NCI-H226 (cell line): Measurements from ENCODE around the gene CCBE1.

Experiments
- DNase-seq: peaks from one replicate; pipeline ENCODE4 v3.0.0-alpha.2; 2015

CCBE1 gene

DNA sequence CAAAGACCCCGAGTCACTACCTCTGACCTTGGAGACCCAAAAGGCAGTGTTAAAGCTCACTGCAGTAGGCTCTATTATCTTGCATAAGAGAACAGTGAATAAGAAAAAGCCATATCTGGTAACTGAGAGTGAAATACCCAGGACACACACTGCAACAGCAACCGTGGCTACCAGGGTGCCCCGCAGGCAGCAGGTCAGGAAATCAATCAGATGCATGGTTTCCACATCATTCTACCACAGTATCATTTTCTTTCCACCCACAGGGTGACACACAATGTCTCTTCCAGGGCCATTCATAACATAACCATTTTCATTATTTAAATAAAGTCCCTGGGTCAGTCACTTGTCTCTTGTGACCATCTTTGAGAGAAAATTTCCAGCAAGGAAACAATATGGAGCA is 131.3 kb downstream of the CCBE1 start:
- no peak for DNase-seq

DNA sequence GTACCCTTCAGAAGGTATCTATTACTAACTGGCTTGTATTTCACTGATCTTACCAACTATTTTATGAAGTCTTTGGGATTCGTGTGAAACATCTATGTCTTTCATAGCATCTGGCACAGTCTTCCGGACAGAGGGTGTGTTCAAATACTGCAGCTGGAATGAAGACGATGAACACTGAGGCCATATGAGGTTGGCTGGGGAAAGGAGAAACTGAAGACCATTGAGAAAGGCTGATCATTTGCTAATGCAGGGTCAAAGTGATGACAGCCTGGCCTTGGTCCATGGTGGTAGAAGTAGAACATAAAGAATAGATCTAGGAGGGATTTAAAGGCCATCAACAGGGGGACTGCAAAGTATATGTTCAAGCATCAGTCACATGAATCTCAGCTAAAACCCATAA is 132.7 kb downstream of the CCBE1 start:
- DNase-seq = no peak

DNA sequence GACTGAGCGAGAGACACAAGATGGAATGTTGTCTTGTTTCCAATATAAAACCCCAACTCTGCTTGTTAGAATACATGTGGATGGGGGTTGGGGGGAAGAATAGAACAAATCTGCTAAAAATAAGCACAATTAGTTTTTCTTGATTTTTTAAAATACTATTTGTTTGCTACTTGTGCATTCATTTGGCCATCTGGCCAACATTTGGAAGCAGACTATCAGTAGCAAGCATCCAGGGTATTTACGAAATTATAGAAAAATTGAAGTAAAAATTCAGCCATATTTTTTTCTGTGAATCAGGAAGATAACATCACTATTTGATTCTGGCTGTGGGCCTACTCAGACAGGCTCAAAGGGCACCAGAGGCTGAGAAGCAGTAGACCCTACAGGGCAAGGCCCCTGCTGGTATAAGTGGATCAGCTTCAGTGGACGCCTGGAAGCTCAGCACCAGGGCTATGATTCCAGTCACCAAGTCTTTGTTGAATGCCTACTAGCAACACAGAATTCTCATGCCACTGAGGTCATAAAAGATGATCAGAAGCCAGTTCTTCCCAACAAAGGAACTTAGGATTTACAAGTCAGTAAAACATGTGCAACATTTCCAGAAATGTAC is 133.9 kb downstream of the CCBE1 start:
- DNase-seq = no peak

DNA sequence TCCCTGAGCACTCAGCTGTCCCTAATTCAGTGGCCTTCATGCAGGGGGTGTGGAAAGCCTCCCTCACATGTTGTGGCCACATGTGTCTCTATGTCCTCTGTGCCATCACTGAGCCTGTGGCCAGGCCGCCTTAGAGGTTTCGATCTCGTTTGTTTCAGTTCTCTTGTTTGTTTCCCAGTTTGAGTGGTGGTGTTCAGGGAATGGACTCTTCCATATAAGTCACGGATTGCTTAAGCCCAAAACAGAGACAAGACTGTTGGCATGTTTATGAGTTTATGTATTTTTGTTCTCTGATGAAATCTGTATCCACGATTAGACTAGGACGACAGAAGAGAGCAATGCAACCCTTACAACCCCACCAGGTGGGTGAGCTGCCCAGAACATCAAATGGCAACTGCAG is 134.5 kb downstream of the CCBE1 start:
- no peak for DNase-seq

DNA sequence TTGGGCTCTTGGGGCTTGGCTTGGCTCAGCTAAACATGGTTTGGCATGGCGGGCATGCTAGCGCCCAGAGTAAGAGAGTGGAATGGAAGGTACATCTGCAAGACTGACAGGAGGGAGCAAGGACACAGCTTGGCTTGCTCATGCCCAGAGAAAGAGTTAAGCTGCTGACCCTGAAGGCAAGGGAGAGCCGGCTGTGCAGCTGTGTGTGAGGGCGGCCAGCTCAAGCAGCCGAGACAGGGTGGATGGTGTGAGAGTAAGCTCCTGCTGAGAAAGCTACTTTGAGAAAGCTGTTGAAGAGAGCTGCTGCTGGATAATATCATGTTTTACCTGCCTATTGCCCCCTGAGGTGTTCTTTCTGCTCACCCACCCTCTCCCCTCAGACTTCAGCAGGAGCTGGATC is 135.6 kb downstream of the CCBE1 start:
- DNase-seq = no peak

DNA sequence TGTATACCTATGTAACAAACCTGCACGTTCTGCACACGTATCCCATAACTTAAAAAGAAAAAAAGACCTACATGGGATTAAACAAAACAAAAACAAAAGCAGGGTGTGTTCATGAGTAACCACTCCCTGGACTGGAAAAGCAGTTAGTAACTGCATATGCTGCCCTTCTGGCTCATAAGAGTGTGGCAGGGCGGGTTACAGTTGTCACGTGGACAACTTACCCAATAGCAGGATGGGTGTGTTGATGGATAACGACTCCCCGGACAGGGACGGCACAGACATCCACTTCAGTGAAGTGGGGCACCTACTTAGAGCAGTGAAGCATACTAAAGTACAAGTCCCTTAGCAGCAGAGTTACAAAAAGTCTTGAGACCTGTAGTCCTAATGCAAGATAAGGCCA is 136.7 kb downstream of the CCBE1 start:
- no peak for DNase-seq

DNA sequence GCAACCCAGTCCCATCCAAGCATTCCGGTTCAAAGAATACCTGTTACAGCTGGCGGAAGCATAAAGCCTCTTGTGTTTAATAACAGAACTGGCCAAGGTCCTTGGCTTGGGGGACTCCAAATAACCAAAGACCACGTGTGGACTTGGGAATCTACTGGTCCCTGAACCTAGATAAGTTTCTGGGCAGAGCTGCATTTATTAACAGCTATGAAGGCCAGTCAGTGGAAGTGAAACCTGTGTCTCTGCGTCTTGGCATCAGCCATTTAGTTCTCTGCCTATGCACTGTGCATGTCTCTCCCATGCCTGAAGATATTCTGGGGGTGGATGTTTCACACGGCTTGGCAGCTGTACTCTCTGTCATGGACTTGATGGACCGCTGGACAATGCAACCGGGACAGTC is 137.7 kb downstream of the CCBE1 start:
- no peak for DNase-seq

DNA sequence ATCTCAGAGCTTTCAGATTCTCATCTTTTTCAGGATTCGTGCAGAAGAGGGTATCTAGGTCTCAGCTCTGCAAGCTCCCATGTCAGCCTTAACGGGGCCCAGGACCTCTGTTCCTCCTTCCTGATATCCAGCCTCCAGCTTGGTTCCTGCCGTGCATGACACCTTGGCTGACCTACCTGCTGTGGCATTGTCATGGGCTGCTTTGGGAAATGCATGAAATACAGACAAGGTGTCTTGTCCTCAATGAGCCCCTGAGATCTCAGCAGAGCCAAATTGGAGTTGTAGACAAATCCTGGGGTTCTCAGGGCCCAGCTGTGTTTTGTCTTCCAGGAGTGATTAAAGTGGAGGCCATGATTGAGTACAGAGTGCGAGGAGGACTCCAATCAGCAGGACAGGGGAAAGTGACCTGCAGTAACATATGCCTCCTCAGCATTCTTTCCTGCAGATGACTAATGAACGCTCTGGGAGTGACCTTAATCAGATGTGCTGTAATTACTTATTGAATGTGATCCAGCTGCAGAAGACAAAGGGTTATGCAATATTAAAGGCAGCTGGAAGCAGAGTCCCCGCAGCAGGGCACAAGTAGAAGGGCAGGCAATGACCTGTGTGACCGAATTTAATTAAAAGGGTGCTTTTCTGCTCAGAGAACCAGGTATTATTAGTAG is 141.1 kb downstream of the CCBE1 start:
- DNase-seq = no peak

DNA sequence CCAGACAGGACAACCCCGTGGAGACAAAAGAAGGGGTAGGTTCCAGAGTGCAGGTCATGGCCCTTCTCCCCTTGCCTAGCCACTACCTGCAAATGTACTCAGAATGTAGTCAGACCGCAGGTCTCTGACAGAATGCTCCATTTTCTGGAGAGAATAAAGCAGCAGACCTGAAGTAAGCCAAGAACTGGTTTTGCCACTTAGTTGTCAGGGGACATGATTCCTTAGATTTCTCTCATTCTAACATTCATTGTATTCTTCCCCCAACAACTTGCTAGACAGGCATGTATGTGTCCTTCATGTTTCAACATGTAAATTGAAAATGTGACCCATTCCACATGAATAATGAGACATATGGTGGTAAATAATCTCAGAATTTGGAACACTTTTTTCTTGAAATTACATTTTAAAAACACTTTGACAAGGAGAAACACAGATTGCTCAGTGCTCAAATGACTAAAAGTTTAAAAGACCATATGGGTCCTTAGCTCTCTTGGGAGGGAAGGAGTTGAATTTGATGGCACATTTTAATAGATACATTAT is 142.4 kb downstream of the CCBE1 start:
- DNase-seq = no peak

DNA sequence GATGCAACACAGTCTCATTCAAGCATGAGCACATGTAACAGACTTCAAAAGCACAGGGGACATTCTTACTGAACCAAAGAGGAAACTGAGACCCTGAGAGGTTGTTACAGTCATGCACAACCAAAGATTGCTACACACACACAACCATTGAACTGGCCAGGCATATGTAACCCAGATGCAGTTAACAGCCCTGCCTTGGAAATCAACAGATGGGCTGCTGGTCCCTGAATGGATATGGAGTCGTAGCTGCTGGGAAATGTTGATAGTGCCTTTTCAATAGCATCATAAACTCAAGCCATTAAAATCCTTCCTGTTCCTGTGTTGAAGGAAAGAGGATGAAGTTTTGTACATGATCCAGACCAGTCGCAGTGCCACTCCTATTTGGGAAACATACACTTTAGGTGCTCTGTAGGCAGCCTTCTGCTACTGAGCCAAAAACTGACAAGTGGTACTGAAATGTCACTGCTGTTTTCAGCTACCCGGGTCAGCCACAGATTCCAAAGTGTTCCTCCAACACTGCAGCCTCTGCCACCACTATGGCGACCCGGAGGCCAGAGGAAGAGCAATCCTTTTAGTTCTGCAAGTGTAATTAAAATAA is 143.9 kb downstream of the CCBE1 start:
- no peak for DNase-seq

DNA sequence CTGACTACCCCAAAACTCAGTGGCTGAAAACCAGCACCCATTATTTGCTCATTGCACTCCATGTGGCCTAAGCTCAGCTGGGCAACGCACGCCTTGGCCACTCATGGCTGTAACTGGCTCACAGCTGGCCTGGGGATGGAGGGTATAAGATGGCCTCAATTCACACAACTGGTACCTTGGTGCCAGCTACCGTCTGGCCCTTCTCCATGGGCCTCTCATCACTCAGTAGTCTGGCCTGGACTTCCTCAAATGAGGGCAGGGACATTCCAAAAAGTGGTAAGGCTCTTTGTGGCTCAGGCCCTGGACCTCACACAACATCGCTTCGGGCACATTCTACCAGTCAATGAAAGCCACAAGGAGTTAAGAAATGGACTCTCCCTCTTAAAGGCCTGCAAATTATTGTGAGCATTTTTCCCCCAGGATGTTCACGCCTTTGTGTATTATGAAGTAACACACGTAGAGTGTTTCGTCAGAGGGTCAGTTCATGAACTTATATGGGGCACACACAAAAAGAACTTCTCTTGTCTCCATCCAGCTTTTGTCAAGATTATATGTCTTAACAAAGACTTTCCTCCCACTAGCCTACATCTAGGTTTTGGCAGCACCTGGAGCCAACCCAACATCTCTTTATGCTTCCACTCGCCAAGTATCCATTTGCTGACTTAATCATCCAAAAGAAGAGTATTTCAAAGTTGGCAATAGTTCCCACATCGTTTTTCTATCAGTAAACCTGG is 145.2 kb downstream of the CCBE1 start:
- peak; percentile 24 for DNase-seq

DNA sequence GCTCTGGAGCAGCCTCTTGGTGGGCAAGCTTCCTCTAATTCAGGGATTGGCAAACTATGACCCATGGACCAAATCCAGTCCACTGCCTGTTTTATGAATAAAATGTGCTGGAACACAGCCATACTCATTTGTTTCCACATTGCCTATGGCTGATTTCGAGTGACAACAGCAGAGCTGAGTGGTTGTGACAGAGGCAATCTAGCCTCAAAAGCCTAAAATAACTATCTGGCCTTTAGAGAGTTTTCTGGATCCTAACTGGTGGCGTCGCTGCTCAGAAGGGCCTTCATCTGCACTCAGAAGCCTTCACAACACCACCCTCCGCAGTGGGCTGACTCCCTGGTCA is 147.1 kb downstream of the CCBE1 start:
- no peak for DNase-seq

DNA sequence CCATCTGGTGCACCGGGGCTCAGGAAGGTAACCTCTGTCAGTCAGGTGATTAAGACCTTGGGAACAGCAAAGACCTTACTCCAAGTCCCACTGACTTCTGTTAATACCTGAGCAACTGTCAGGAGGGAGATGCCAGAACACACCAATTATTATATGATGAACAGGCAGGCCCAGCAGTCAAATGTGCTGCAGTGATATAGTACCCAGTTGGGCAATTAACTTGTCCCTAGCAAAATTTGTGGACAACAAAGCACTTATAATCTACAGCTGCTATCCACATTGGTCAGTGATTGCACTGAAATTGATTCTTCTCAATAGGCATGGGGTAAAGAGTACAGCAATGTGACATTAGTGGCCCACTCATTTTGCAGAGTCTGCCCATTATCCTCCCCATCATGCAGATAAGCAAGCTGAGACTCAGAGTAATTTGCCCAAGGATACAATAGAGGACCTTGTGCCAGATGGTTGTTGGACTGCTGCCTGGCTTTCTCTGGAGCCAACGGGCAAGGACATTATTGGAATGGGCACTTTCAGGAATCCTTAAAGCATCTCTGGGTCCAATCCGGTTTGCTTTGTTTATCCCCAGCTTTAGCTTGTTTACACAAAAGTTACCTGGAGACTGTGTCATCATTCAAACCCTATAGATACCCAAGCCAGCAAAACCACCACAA is 147.6 kb downstream of the CCBE1 start:
- DNase-seq = no peak

DNA sequence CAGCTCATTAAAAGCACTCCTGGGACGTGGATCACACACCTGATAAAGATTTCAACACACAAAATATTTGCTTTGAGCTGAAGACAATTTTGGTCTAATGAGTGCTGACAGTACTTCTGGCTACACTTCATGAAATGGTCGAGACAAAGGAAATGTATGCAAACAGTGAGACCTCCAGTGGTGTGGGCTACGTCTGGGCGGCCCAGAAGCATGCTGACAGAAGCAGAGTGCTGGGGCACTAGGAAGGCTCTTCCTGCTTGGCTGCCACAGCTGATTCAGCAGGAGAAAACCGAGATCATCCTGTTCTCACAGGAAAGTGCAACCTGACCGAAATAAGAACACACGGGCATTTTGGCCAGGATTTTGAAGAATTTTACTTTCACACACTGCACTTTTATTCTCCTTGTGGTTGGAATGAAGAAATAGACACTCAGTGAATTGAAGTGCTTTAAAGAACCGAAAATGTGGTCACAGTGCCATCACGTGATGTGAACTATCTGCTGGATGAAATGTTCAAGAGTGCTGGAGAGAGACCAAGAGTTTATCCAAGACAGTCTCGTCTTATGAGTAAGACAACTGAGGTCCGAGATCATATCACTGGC is 149.5 kb downstream of the CCBE1 start:
- peak; percentile 58 for DNase-seq

DNA sequence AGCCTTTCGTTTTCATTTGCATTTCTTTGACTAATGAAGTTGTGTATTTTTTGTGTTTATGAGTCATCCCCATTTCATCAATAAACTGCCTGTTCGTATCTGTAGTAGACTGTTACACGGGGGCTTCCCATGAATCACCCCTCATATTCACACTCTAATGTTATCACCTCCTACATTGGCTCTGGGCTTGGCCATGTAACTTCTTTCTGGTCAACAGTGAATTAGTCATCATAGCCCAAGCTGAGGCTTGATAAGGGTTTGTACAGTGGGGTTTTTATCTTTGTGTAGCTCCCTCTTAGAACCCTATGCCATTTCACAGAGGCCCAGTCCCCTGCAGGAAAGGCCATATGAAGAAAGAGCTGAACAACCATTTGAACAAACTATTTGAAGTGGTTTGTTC is 151.0 kb downstream of the CCBE1 start:
- DNase-seq = peak; percentile 83

DNA sequence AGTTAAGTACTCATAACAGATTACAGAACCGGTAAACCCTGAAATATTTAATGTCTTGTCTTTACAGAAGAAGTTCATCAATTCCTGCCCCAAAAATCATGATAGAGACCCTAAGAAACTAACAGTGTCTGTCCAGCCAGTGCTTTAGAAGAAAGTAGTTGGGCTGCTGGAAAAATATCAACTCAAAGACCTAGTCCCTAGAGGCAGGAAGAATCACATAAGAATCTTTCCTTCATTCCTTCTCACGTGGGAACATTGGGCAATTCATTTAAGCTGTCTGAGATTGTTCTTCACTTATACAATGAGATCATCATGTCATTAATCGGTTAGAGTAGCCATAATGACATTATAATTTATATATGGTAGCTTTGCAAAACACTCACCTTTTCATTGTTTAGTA is 156.4 kb downstream of the CCBE1 start:
- no peak for DNase-seq

DNA sequence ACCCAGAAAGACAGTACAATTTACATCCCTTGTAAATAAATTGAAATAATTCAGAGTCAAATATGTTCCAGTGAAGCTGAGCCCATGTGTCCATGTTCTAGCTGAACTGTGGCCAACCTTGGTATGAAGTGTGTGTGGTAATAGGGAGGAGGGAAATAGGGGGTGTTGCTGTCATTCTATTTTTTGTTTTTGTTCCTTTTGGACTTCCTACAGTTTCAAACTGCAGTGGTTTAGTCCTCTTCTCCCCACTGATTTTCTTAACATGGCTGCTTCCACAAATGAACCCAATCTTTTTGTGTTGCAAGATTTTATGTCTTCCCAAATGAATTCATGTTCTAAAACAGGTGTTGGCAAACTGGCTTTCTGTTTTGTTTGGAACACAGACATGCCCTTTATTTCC is 156.9 kb downstream of the CCBE1 start:
- DNase-seq = no peak

DNA sequence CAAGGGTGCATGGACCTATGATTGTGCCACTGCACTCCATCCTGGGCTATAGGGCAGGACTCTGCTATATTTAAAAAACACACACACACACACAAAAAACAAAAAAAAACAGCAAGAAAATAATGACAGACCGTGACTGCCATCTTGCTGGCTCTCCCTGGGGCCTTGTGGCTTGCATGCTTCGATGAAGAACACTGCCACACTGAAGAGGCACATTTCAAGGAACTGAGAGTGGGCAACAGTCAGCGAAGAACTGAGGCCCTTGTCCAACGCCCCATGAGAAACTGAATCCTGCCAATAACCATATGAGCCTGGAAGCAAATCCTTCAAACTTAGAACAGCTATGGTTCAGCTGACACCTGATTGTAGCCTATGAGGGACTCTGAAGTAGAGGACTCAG is 158.1 kb downstream of the CCBE1 start:
- no peak for DNase-seq

DNA sequence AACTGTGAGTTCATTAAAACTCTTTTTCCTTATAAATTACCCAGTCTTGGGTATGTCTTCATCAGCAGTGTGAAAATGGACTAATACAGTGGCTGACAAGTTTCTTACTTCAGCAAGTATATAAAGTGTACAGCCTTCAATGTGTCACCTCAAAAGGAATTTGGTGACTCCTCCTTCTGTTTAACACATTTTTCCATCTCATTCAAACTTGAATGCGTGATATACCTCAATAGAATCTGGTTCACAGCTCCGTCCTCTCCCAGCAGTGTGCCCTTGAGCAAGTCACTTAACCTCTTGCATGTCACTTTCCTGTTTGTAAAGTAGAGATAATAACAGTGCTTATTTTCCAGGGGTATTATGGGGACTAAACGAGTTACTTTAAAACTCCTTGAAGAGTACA is 159.6 kb downstream of the CCBE1 start:
- DNase-seq = no peak

DNA sequence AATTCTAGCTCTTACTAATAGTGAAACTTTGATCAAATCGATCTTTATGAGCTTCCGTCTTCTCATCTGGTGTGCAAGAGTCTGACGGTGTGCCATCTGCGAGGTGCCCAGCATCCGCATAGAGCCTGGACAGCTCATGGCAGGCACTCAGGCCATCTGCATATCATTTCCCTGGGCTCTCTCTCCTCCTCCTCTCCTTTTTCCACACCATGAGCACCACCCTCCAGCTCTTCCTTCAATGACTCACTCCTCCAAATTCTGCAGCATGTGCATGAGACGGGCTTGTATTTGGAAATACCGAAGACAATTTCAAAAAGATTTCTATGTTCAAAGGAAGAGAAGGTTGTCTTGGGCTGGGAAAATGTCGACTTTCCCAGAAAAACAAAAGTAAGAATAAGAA is 161.1 kb downstream of the CCBE1 start:
- DNase-seq = no peak

DNA sequence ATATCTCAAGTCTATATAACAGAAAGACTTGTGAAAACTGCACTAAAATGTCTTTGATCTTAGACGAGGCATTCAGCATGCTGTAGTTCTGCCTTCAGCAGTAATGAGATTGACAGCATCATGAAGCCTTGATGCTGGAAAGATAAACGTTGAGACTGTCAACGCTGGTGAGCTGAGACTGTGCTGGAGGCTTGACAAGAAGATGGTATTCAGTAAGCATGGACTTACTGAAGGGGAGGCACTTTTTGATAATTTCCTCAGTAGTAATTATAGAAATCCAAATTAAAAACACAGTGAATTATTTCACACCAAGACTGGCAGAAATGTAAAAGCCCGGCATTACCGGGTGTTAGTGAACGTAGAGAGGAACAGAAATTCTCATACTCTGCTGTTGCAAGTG is 162.2 kb downstream of the CCBE1 start:
- no peak for DNase-seq

DNA sequence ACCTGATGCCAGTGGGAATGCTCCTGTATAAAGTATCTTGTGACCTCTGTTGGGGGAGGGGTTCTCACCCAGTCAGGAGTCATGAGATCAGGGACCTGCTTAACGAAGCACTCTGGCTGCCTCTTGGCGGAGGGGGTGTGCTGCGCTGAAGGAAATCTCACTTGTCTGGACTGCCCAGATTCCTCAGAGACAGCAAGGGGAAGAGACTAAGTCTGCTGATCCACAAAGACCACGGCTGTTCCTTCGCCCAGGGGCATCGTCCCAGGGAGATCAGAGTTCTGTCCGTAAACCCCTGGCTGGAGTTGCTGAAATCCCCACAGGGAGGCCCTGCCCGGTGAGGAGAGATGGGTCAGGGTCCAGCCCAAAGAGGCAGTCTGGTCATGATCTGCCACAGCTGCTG is 168.4 kb downstream of the CCBE1 start:
- no peak for DNase-seq
